Tibial artery (tissue), 4 donors: Measurements from ENCODE around the gene TXLNA.
"Not testable (repeated sequence)": the region's sequence is repeated elsewhere in the genome, so short reads cannot be mapped to it uniquely, and the experiment has no call there.

Experiments used
- DNase-seq, 2 donors: peaks; one replicate each; pipeline ENCODE4 v3.0.0-alpha.2; 2019
- H3K27ac ChIP-seq, 2 donors: fragments of 200-600 bp; sonication (generic) in 1 of 2; 1 replicate in 1 of 2; 2 replicates in 1 of 2; pipeline ENCODE4 v1.5.1; 2018 to 2019; ENCODE audit warnings: mild to moderate bottlenecking in 1 of 2
- H3K27me3 ChIP-seq, 2 donors: fragments of 200-600 bp; sonication (generic) in 1 of 2; one replicate each; pipeline versions ENCODE4 v1.5.1 to v1.6.0; 2016 to 2019
- H3K36me3 ChIP-seq, 3 donors: fragments of 200-600 bp; sonication (generic) in 2 of 3; one replicate each; pipeline ENCODE4 v1.5.1; 2016 to 2019; ENCODE audit warnings: mild to moderate bottlenecking in 2 of 3
- H3K4me1 ChIP-seq, 4 donors: fragments of 200-600 bp; sonication (generic) in 2 of 4; 1 replicate in 3 of 4; 2 replicates in 1 of 4; pipeline ENCODE4 v1.5.1; 2016 to 2019
- H3K4me3 ChIP-seq, 2 donors: fragments of 200-600 bp; sonication (generic) in 1 of 2; 1 replicate in 1 of 2; 2 replicates in 1 of 2; pipeline ENCODE4 v1.5.1; 2018 to 2019; ENCODE audit warnings: mild to moderate bottlenecking in 2 of 2
- H3K9me3 ChIP-seq, 3 donors: fragments of 200-600 bp; sonication (generic) in 1 of 3; one replicate each; pipeline ENCODE4 v1.5.1; 2016 to 2019
- intact Hi-C: fragments of 100-400 bp; cut with DNase I; formaldehyde crosslinking; loops from one replicate; pipeline ENCODE4 v1.15.0; 2023; ENCODE audit warnings: low total_unique reads
- TF ChIP-seq, protein P1 (sequence below), 2 experiments: fragments of 200-600 bp in 1 of 2; fragments of 450-650 bp in 1 of 2; IDR thresholded peaks; one replicate each; pipeline ENCODE4 v1.5.1; 2017 to 2019; ENCODE audit warnings: antibody characterized with exemption in 2 of 2, mild to moderate bottlenecking in 1 of 2, moderate library complexity in 1 of 2

TXLNA gene

DNA sequence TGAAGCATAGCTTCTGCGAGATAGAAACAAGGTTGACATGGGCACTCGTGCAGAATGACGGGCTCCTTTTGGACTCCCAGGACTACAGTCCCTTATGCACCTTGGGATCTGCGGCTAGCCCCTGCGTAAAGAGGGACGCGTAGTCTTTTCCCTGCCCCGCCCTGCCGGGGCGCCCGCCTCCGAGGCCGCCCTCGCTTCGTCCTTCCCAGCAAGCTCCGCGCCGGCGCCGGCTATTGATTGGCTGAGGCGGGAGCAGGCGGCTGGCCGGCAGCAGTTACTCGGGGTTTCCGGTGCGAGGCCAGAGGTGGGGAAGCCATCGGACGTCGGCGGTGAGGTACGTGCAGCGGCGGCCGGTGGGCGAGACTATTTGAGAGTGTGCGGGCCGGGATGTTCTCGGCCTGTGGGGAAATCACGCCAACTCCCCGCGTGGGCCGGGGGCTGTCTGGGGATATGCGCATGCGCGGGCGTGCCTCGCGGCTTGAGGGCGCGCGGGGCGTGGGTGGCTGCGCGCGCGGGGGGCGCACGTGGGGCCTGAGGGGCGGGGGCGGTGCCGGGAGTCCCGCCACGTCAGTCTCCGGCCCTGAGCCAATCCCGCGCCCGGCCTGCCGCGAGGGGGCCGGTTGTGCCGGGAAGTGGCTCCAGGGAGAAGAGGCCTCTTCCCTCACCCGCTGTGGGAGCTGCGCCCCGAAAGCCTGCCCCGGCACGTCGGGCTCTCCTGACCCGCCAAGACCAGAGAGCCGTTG, at the start of gene TXLNA:
Gene TXLNA, plus strand, starts transcription at position 233 of the 743 bp plus-strand sequence. CDS start 671 bp downstream, outside the sequence.
- peaks cover 11 to 34% (median 12%) of the 10 kb centered on the region in 3 donors for H3K36me3 ChIP-seq
- peak; percentile 96 to 97 for DNase-seq
- intact Hi-C loops: loop anchor here (10.0 kb wide), 1 partner anchor 55 kb away; no protein-coding TSS in a partner anchor
- TF ChIP-seq, protein P1, sequence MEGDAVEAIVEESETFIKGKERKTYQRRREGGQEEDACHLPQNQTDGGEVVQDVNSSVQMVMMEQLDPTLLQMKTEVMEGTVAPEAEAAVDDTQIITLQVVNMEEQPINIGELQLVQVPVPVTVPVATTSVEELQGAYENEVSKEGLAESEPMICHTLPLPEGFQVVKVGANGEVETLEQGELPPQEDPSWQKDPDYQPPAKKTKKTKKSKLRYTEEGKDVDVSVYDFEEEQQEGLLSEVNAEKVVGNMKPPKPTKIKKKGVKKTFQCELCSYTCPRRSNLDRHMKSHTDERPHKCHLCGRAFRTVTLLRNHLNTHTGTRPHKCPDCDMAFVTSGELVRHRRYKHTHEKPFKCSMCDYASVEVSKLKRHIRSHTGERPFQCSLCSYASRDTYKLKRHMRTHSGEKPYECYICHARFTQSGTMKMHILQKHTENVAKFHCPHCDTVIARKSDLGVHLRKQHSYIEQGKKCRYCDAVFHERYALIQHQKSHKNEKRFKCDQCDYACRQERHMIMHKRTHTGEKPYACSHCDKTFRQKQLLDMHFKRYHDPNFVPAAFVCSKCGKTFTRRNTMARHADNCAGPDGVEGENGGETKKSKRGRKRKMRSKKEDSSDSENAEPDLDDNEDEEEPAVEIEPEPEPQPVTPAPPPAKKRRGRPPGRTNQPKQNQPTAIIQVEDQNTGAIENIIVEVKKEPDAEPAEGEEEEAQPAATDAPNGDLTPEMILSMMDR (IDR thresholded peaks at IDR 0.05): no peak
- H3K4me3 ChIP-seq: peak within 1 kb of the TSS; percentile 64 to 81
- H3K4me1 ChIP-seq: peaks cover 0 to 49% (median 38%) of the 10 kb centered on the region in 4 donors
- H3K27ac ChIP-seq: peak within 1 kb of the TSS; percentile 90 to 93
- no peaks in the 10 kb centered on the region for H3K27me3 ChIP-seq
- no peaks in the 10 kb centered on the region for H3K9me3 ChIP-seq

DNA sequence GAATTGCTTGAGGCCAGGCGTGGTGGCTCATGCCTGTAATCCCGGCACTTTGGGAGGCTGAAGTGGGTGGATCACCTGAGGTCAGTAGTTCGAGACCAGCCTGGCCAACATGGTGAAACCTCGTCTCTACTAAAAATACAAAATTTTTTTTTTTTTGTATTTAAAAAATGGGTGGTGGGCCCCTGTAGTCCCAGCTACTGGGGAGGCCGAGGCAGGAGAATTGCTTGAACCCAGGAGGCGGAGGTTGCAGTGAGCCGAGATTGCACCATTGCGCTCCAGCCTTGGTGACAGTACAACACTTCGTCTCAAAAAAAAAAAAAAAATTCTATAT, 45.6 kb upstream of the TXLNA start:
- H3K4me3 ChIP-seq, DNase-seq, H3K36me3 ChIP-seq, H3K27me3 ChIP-seq, intact Hi-C loops, H3K9me3 ChIP-seq, H3K27ac ChIP-seq: not testable (repeated sequence)
- peaks cover 0 to 19% (median 7%) of the 10 kb centered on the region in 4 donors for H3K4me1 ChIP-seq

DNA sequence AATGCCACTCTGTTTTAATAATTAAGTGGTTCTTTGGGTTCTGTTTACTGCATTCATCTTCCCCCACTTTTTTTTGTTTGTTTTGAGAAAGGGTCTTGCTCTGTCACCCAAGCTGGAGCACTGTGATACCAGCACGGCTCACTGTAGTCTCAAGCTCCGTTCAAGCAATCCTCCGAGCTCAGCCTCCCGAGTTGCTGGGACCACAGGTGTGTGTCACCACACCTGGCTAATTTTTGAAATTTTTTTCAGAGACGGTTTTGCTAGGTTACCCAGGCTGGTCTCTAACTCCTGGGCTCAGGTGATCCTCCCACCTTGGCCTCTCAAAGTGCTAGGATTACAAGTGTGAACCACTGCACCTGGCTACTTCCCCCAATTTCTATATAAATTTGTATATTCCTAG, 42.4 kb upstream of the TXLNA start:
- intact Hi-C loops: no loop called here
- Histone ChIP-seq H3K4me1 (peaks cover 0 to 26% (median 10%) of the 10 kb centered on the region in 4 donors), H3K4me3 (no peak overlapping the region), H3K9me3 (no peaks in the 10 kb centered on the region), H3K36me3 (peaks cover 0 to 5% (median 0%) of the 10 kb centered on the region in 3 donors), H3K27me3 (no peaks in the 10 kb centered on the region), H3K27ac (no peak overlapping the region)
- no peak for DNase-seq
- TF ChIP-seq, protein P1 (IDR thresholded peaks at IDR 0.05): no peak

DNA sequence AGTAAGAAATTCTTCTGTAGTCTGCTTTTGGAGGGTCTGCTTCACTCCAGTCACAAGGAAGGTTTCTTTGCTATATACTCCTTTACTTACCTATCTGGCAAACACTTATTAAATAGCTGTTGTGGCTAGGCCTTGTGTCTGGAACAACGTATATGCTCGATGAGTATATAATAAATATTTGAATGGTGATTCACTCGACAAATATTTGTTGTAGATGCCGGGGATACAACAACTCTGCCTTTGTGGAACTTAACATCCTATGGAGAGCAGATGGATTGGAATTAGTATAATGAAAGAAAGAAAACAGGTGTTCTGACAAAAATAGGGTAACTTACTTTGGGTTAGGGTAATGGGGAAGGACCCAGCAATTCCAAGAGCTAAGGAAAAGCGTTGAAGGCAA, 40.5 kb upstream of the TXLNA start:
- Histone ChIP-seq H3K27me3 (no peaks in the 10 kb centered on the region), H3K36me3 (peaks cover 0 to 5% (median 0%) of the 10 kb centered on the region in 3 donors), H3K9me3 (no peaks in the 10 kb centered on the region), H3K4me3 (no peak overlapping the region), H3K4me1 (peaks cover 0 to 26% (median 10%) of the 10 kb centered on the region in 4 donors), H3K27ac (no peak overlapping the region)
- TF ChIP-seq, protein P1 (IDR thresholded peaks at IDR 0.05): no peak
- no peak for DNase-seq
- intact Hi-C loops: no loop called here

DNA sequence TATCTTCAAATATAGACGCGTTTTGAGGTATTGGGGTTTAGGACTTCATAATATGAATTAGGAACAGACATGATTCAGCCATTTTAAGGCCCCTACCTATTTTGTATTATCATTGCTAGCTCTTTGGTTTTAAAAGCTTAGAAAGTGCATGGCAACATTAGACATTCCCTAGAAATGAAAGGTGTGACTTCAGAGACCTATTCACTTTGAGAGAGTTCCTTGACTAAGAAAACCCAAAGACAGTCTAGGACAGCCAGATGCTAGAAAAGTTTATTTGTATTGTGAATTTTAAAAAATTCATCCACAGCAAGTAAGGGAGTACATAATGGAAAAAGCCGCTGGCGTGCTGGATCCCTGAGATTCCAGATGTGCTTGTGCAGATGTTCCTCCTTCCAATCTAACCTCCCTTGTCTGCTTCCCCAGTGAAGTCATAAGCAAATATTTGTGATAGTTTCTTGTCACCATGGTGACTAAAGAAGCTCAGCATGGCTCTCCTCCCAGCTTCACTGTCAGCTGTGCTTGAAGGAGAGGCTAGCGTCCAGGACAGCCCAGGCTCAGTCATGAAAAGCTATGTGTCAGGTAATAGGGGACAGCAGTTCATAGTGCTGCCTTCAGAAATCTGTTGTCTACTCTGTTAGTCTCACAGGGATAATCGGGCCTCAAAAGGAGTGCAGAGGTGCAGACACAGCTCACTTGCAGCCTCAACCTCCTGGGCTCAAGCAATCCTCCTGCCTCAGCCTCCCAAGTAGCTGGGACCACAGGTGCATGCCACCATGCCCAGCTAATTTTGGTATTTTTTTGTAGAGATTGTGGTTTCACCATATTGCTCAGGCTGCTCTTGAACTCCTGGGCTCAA, 36.8 kb upstream of the TXLNA start:
- H3K27ac ChIP-seq: peak overlapping the region in 1 of 2 donors; percentile 15
- no peaks in the 10 kb centered on the region for H3K36me3 ChIP-seq

DNA sequence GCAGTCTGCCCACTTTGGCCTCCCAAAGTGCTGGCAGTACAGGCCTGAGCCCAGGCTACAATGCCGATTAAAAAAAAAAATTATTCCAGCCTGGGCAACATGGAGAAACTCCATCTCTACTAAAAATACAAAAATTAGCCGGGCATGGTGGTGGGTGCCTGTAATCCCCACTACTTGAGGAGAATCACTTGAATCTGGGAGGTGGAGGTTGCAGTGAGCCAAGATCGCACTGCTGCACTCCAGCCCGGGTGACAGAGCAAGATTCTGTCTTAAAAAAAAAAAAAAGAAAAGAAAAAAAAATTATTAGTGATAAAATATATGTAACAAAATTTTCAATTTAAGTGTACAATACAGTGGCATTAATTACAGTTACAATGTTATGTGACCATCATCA, 36.2 kb upstream of the TXLNA start:
- DNase-seq, H3K36me3 ChIP-seq, intact Hi-C loops, H3K27ac ChIP-seq, H3K4me3 ChIP-seq, H3K9me3 ChIP-seq, H3K27me3 ChIP-seq: not testable (repeated sequence)
- peaks cover 0 to 22% (median 10%) of the 10 kb centered on the region in 4 donors for H3K4me1 ChIP-seq

More for the DNA sequence above, 36.8 kb upstream of the TXLNA start:
- no peaks in the 10 kb centered on the region for H3K27me3 ChIP-seq
- peaks cover 0 to 22% (median 10%) of the 10 kb centered on the region in 4 donors for H3K4me1 ChIP-seq
- H3K4me3 ChIP-seq: no peak overlapping the region
- intact Hi-C loops: no loop called here
- TF ChIP-seq, protein P1 (IDR thresholded peaks at IDR 0.05): no peak
- DNase-seq: peak in 1 of 2 donors; percentile 24
- no peaks in the 10 kb centered on the region for H3K9me3 ChIP-seq
